Mesenchymal stem cell (in vitro differentiated cells and primary cell): ENCODE results near the gene USP6NL.

Experiments
- DNase-seq: peaks from one replicate; pipeline ENCODE4 v3.0.0-alpha.2; 2013
- H2AFZ ChIP-seq: one replicate; pipeline ENCODE4 v1.6.1; 2013; ENCODE audit warnings: low read depth, mild to moderate bottlenecking, control low read depth, inconsistent platforms, low read length, moderate library complexity
- H2AK5ac ChIP-seq: 2 replicates; pipeline ENCODE4 v1.6.1; 2013; ENCODE audit warnings: low read length, moderate library complexity, mild to moderate bottlenecking, inconsistent platforms; ENCODE audit not compliant: severe bottlenecking
- H2BK120ac ChIP-seq: one replicate; pipeline ENCODE4 v1.6.1; 2013; ENCODE audit warnings: low read depth, mild to moderate bottlenecking, inconsistent platforms, low read length, moderate library complexity
- H2BK12ac ChIP-seq, 2 experiments: one replicate each; pipeline ENCODE4 v1.6.1; 2013; ENCODE audit warnings: inconsistent platforms in 2 of 2, low read length in 2 of 2, mild to moderate bottlenecking in 2 of 2, moderate library complexity in 2 of 2, control low read depth in 1 of 2
- H2BK15ac ChIP-seq: one replicate; pipeline ENCODE4 v1.6.1; 2013; ENCODE audit warnings: mild to moderate bottlenecking, low read depth, inconsistent platforms; ENCODE audit not compliant: poor library complexity, severe bottlenecking
- H2BK5ac ChIP-seq: 2 replicates; pipeline ENCODE4 v1.6.1; 2013; ENCODE audit warnings: low read depth, mild to moderate bottlenecking, low read length, control low read depth, inconsistent platforms; ENCODE audit not compliant: poor library complexity, severe bottlenecking
- H3K14ac ChIP-seq, 2 experiments: one replicate each; pipeline ENCODE4 v1.6.1; 2013; ENCODE audit warnings: inconsistent platforms in 2 of 2, low read length in 2 of 2, control low read depth in 1 of 2, mild to moderate bottlenecking in 1 of 2, moderate library complexity in 1 of 2
- H3K18ac ChIP-seq, 2 experiments: one replicate each; pipeline ENCODE4 v1.6.1; 2013; ENCODE audit warnings: inconsistent platforms in 2 of 2, low read length in 2 of 2, control low read depth in 1 of 2, low read depth in 1 of 2, mild to moderate bottlenecking in 1 of 2
- H3K23ac ChIP-seq, 2 experiments: one replicate each; pipeline ENCODE4 v1.6.1; 2013; ENCODE audit warnings: inconsistent platforms in 2 of 2, low read length in 2 of 2, mild to moderate bottlenecking in 2 of 2, moderate library complexity in 2 of 2, control low read depth in 1 of 2
- H3K27ac ChIP-seq: 2 replicates; pipeline ENCODE4 v1.5.1; 2013; ENCODE audit warnings: mild to moderate bottlenecking, moderate library complexity, low read length, control low read depth, inconsistent platforms; ENCODE audit not compliant: poor library complexity, severe bottlenecking
- H3K27me3 ChIP-seq, 2 experiments: 2 replicates each; pipeline versions ENCODE4 v1.6.1 to v1.7.0; 2013; ENCODE audit warnings: low read length in 2 of 2, mild to moderate bottlenecking in 2 of 2, moderate library complexity in 2 of 2, control low read depth in 1 of 2, inconsistent platforms in 1 of 2; ENCODE audit not compliant: control insufficient read depth in 1 of 2, insufficient read depth in 1 of 2
- H3K36me3 ChIP-seq, 2 experiments: 2 replicates each; pipeline versions ENCODE4 v1.6.1 to v1.7.0; 2013; ENCODE audit warnings: low read length in 2 of 2, control low read depth in 1 of 2, inconsistent platforms in 1 of 2, low read depth in 1 of 2, mild to moderate bottlenecking in 1 of 2; ENCODE audit not compliant: insufficient read depth in 2 of 2, control insufficient read depth in 1 of 2
- H3K4ac ChIP-seq, 2 experiments: one replicate each; pipeline ENCODE4 v1.6.1; 2013; ENCODE audit warnings: inconsistent platforms in 2 of 2, low read length in 2 of 2, mild to moderate bottlenecking in 2 of 2, moderate library complexity in 2 of 2, control low read depth in 1 of 2, low read depth in 1 of 2
- H3K4me1 ChIP-seq: 2 replicates; pipeline ENCODE4 v1.6.1; 2013; ENCODE audit warnings: low read depth, low read length, control low read depth; ENCODE audit not compliant: control insufficient read depth, insufficient read depth
- H3K4me2 ChIP-seq: 2 replicates; pipeline ENCODE4 v1.6.1; 2013; ENCODE audit warnings: low read length, mild to moderate bottlenecking, inconsistent platforms; ENCODE audit not compliant: poor library complexity, severe bottlenecking
- H3K4me3 ChIP-seq, 2 experiments: 2 replicates each; pipeline versions ENCODE4 v1.5.1 to v1.7.0; 2013; ENCODE audit warnings: low read length in 2 of 2, mild to moderate bottlenecking in 2 of 2, control low read depth in 1 of 2, low read depth in 1 of 2; ENCODE audit not compliant: insufficient read depth in 1 of 2
- H3K79me1 ChIP-seq: replicated peaks from 2 replicates; pipeline ENCODE4 v1.6.1; 2013; ENCODE audit warnings: mild to moderate bottlenecking, control low read depth, low read length, inconsistent platforms; ENCODE audit not compliant: poor library complexity, severe bottlenecking
- H3K9ac ChIP-seq: 2 replicates; pipeline ENCODE4 v1.7.0; 2013; ENCODE audit warnings: mild to moderate bottlenecking, low read length, moderate library complexity
- H3K9me3 ChIP-seq: 2 replicates; pipeline ENCODE4 v1.7.0; 2013; ENCODE audit warnings: mild to moderate bottlenecking, low read length; ENCODE audit not compliant: control insufficient read depth
- H4K8ac ChIP-seq: one replicate; pipeline ENCODE4 v1.6.1; 2013; ENCODE audit warnings: inconsistent platforms, mild to moderate bottlenecking, low read length, moderate library complexity
- H4K91ac ChIP-seq: one replicate; pipeline ENCODE4 v1.6.1; 2013; ENCODE audit warnings: mild to moderate bottlenecking, low read length, inconsistent platforms
- WGBS: methylation state at CpG from one replicate; pipeline ENCODE4 v1.1.7; 2013; ENCODE audit warnings: mixed read lengths; 5-methylcytosine and 5-hydroxymethylcytosine counted together

USP6NL gene

GRCh38 chr10:11407939-11408338, 203.5 kb downstream of the USP6NL start:
- Histone ChIP-seq H3K18ac (no peak overlapping the region), H3K4me1 (no peaks in the 10 kb centered on the region), H2BK12ac (no peak overlapping the region), H2BK15ac (no peak overlapping the region), H3K4me2 (no peak overlapping the region), H2BK120ac (no peak overlapping the region), H2AK5ac (no peak overlapping the region), H3K36me3 (no peaks in the 10 kb centered on the region), H2AFZ (no peak overlapping the region), H3K27me3 (peaks cover 8 to 32% of the 10 kb centered on the region in 2 experiments), H3K4ac (no peak overlapping the region), H3K23ac (no peak overlapping the region), H3K9me3 (peaks cover 8% of the 10 kb centered on the region), H3K79me1 (no peaks in the 10 kb centered on the region), H3K9ac (no peak overlapping the region), H4K91ac (no peak overlapping the region), H3K27ac (no peak overlapping the region), H3K14ac (no peak overlapping the region), H2BK5ac (no peak overlapping the region), H4K8ac (no peak overlapping the region), H3K4me3 (no peak overlapping the region)
- no peak for DNase-seq
- 62% methylated on average over 2 of the region's 2 CpGs for WGBS

DNA sequence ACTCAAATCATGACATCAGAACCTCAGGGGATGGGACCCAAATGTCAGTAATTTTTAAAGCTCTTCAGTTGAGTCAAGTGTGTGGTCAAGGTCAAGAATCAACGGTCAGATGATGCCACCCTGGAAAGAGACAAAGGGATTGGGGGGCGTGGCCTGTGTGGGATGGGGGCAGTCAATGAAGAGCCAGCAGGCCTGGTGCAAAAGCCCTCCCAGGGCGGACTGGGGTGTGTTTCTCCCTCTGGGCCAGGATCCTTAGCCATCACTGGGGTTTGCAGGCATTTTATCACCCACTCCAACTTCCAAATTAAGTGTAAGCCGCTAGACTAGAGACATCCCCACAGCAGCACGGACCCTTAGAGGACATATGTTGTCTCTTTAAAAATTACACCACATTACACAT, 204.7 kb downstream of the USP6NL start:
- no peak overlapping the region for H2AFZ ChIP-seq
- H3K27ac ChIP-seq = no peak overlapping the region
- peaks cover 8 to 32% of the 10 kb centered on the region in 2 experiments for H3K27me3 ChIP-seq
- H4K91ac ChIP-seq = no peak overlapping the region
- no peaks in the 10 kb centered on the region for H3K79me1 ChIP-seq
- no peak overlapping the region for H3K4me3 ChIP-seq
- H3K23ac ChIP-seq = no peak overlapping the region
- no peak overlapping the region for H3K4ac ChIP-seq
- 74% methylated on average over 5 of the region's 5 CpGs for WGBS
- H2BK12ac ChIP-seq = no peak overlapping the region
- no peak overlapping the region for H3K4me2 ChIP-seq
- no peak overlapping the region for H2BK5ac ChIP-seq
- H3K36me3 ChIP-seq = no peaks in the 10 kb centered on the region
- H3K18ac ChIP-seq = no peak overlapping the region
- H3K14ac ChIP-seq = no peak overlapping the region
- no peak for DNase-seq
- no peak overlapping the region for H2BK15ac ChIP-seq
- no peaks in the 10 kb centered on the region for H3K9me3 ChIP-seq
- no peak overlapping the region for H2AK5ac ChIP-seq
- no peak overlapping the region for H2BK120ac ChIP-seq
- H3K9ac ChIP-seq = no peak overlapping the region
- no peak overlapping the region for H4K8ac ChIP-seq
- no peaks in the 10 kb centered on the region for H3K4me1 ChIP-seq

DNA sequence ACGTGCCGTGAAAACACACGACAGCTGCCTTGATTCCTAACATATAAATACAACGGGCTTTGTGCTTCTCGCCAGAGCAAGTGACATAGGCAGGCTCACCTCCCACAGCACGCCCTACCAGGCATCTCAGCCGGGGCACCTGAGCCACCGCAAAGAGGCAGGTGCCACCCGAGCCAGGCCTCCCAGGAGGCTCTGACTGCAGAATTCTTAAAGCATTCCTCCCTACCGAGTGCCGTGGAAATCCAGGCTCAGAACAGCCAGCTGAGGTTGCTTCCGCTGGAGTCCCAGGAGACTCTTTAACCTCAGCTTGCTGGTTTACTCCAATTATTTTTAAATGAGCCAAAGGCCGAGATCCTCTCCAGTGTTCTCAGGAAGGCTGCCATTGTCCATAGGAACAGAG, 206.5 kb downstream of the USP6NL start:
- Histone ChIP-seq H3K36me3 (no peaks in the 10 kb centered on the region), H3K27ac (no peak overlapping the region), H3K9ac (no peak overlapping the region), H3K4me1 (no peaks in the 10 kb centered on the region), H2AFZ (no peak overlapping the region), H3K14ac (no peak overlapping the region), H3K79me1 (no peaks in the 10 kb centered on the region), H4K91ac (no peak overlapping the region), H2BK120ac (no peak overlapping the region), H3K27me3 (peaks cover 22 to 34% of the 10 kb centered on the region in 2 experiments), H2BK15ac (no peak overlapping the region), H3K4ac (no peak overlapping the region), H3K18ac (no peak overlapping the region), H3K4me2 (no peak overlapping the region), H3K23ac (no peak overlapping the region), H2BK5ac (no peak overlapping the region), H2BK12ac (no peak overlapping the region), H4K8ac (no peak overlapping the region), H2AK5ac (no peak overlapping the region), H3K9me3 (no peaks in the 10 kb centered on the region), H3K4me3 (no peak overlapping the region)
- 73% methylated on average over 13 of the region's 13 CpGs for WGBS
- DNase-seq = no peak
